Uterus (tissue), 2 donors: Measurements from ENCODE around the gene TRABD2B.

Source experiments
- CTCF ChIP-seq, 4 experiments: fragments of 200-600 bp in 2 of 4; fragments of 450-650 bp in 2 of 4; sonication (generic) in 2 of 4; IDR thresholded peaks; one replicate each; pipeline ENCODE4 v1.5.1; 2016 to 2019; ENCODE audit warnings: antibody characterized with exemption in 4 of 4, mild to moderate bottlenecking in 2 of 4, moderate library complexity in 1 of 4
- POLR2A ChIP-seq, 2 donors: fragments of 450-650 bp; IDR thresholded peaks; one replicate each; pipeline ENCODE4 v1.6.1; 2016; ENCODE audit warnings: antibody characterized with exemption in 2 of 2, mild to moderate bottlenecking in 1 of 2, moderate library complexity in 1 of 2

- TF ChIP-seq CTCF (IDR thresholded peaks at IDR 0.05) (no peak), POLR2A (IDR thresholded peaks at IDR 0.05) (no peak)
These were observed 60.2 kb downstream of the TRABD2B start for GRCh38 chr1:47936916-47937551.
